ENCODE results near the gene ATP11A.
A peak's percentile ranks its signal among the peaks of the same experiment; 100 is the strongest.
"Not testable (repeated sequence)": the region's sequence is repeated elsewhere in the genome, so short reads cannot be mapped to it uniquely, and the experiment has no call there.

The ATP11A gene

GRCh38 chr13:112881656-112882554 lies 192.1 kb downstream of the ATP11A start:
- peak in 1 of 42 donors; percentile 28 for DNase-seq
- intact Hi-C loops (cut with DNase I): no loop called here

GRCh38 chr13:112882555-112883024 lies 192.8 kb downstream of the ATP11A start:
- intact Hi-C loops (cut with DNase I): no loop called here
- DNase-seq: peak in 1 of 42 donors; percentile 25

GRCh38 chr13:112883241-112883945 lies 193.6 kb downstream of the ATP11A start:
- intact Hi-C loops (cut with DNase I): no loop called here
- DNase-seq: peak in 8 of 42 donors; percentile 23 to 66 (median 38)

- intact Hi-C loops (cut with DNase I): not testable (repeated sequence)
Measured at GRCh38 chr13:112884700-112885099, 194.9 kb downstream of the ATP11A start.

GRCh38 chr13:112885242-112885781 lies 195.5 kb downstream of the ATP11A start:
- intact Hi-C loops (cut with DNase I): no loop called here
- no peak for DNase-seq

More at GRCh38 chr13:112884700-112885099, 194.9 kb downstream of the ATP11A start:
- DNase-seq: not testable (repeated sequence)

GRCh38 chr13:112885782-112886268 lies 196.0 kb downstream of the ATP11A start:
- DNase-seq: peak in 1 of 42 donors; percentile 35
- intact Hi-C loops (cut with DNase I): no loop called here

GRCh38 chr13:112887151-112887550 lies 197.3 kb downstream of the ATP11A start:
- intact Hi-C loops (cut with DNase I): no loop called here
- DNase-seq: peak in 1 of 42 donors; percentile 26

- intact Hi-C loops (cut with DNase I): no loop called here
- DNase-seq: peak in 1 of 42 donors; percentile 27
Measured at GRCh38 chr13:112887557-112887991, 197.7 kb downstream of the ATP11A start.

- intact Hi-C loops (cut with DNase I): no loop called here
Measured at GRCh38 chr13:112888238-112889111, 198.6 kb downstream of the ATP11A start.

GRCh38 chr13:112889351-112890290 lies 199.8 kb downstream of the ATP11A start:
- intact Hi-C loops (cut with DNase I): no loop called here
- DNase-seq: no peak

More at GRCh38 chr13:112888238-112889111, 198.6 kb downstream of the ATP11A start:
- peak in 1 of 42 donors; percentile 15 for DNase-seq

- no peak for DNase-seq
- intact Hi-C loops (cut with DNase I): no loop called here
Measured at GRCh38 chr13:112890316-112891145, 200.7 kb downstream of the ATP11A start.

GRCh38 chr13:112891477-112892401 lies 201.9 kb downstream of the ATP11A start:
- intact Hi-C loops (cut with DNase I): no loop called here
- DNase-seq: peak in 6 of 42 donors; percentile 20 to 53 (median 39)

GRCh38 chr13:112892426-112893206 lies 202.8 kb downstream of the ATP11A start:
- DNase-seq: no peak
- intact Hi-C loops (cut with DNase I): no loop called here

- no peak for DNase-seq
- intact Hi-C loops (cut with DNase I): no loop called here
Measured at GRCh38 chr13:112893207-112893569, 203.3 kb downstream of the ATP11A start.

Data from head of caudate nucleus (tissue), 42 donors.